Upper lobe of left lung (tissue), 4 donors: ENCODE results near the gene RIMS1.
"Not testable (repeated sequence)": the region's sequence is repeated elsewhere in the genome, so short reads cannot be mapped to it uniquely, and the experiment has no call there.

Experiments used
- POLR2A ChIP-seq, 4 donors: fragments of 450-650 bp; IDR thresholded peaks; one replicate each; pipeline ENCODE4 v1.5.1; 2016 to 2017; ENCODE audit warnings: antibody characterized with exemption in 4 of 4, mild to moderate bottlenecking in 2 of 4
- POLR2AphosphoS5 ChIP-seq, 2 donors: sonication (generic); formaldehyde crosslinking; IDR thresholded peaks; one replicate each; pipeline ENCODE4 v1.5.1; 2017; ENCODE audit warnings: antibody characterized with exemption in 2 of 2
- TF ChIP-seq, protein P1 (sequence below), 6 experiments: fragments of 450-650 bp in 4 of 6; fragments of 200-600 bp in 2 of 6; sonication (generic) in 2 of 6; IDR thresholded peaks; one replicate each; pipeline ENCODE4 v1.5.1; 2016 to 2019; ENCODE audit warnings: antibody characterized with exemption in 6 of 6

DNA sequence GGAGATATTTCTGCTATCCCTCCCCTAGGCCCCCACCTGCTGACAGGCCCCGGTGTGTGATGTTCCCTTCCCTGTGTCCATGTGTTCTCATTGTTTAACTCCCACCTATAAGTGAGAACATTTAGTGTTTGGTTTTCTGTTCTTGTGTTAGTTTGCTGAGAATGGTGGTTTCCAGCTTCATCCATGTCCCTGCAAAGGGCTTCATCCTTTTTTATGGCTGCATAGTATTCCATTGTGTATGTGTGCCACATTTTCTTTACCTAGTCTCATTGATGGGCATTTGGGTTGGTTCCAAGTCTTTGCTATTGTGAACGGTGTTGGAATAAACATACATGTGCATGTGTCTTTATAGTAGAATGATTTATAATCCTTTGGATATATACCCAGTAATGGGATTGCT lies 448.9 kb downstream of the RIMS1 start:
- not testable (repeated sequence) for TF ChIP-seq POLR2A, POLR2AphosphoS5 (IDR thresholded peaks at IDR 0.05)
- TF ChIP-seq, protein P1, sequence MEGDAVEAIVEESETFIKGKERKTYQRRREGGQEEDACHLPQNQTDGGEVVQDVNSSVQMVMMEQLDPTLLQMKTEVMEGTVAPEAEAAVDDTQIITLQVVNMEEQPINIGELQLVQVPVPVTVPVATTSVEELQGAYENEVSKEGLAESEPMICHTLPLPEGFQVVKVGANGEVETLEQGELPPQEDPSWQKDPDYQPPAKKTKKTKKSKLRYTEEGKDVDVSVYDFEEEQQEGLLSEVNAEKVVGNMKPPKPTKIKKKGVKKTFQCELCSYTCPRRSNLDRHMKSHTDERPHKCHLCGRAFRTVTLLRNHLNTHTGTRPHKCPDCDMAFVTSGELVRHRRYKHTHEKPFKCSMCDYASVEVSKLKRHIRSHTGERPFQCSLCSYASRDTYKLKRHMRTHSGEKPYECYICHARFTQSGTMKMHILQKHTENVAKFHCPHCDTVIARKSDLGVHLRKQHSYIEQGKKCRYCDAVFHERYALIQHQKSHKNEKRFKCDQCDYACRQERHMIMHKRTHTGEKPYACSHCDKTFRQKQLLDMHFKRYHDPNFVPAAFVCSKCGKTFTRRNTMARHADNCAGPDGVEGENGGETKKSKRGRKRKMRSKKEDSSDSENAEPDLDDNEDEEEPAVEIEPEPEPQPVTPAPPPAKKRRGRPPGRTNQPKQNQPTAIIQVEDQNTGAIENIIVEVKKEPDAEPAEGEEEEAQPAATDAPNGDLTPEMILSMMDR (IDR thresholded peaks at IDR 0.05), result not testable (repeated sequence)
